Fibroblast of lung (primary cell): ENCODE data around the gene AFAP1L2. TPM values are rescaled to one million over a fixed set of nuclear protein-coding genes. Genes with fewer than 3 reads are reported as not detected.

Source experiments
- DNase-seq, 2 donors: peaks; one replicate each; pipeline versions ENCODE4 v3.0.0 to v3.0.0-alpha.2; 2010; ENCODE audit warnings: low read depth in 2 of 2
- H2AFZ ChIP-seq: 2 replicates; pipeline ENCODE4 v1.5.1; 2012; ENCODE audit warnings: low read length, control low read depth, inconsistent platforms
- H3K27ac ChIP-seq: 2 replicates; pipeline ENCODE4 v1.5.1; 2011; ENCODE audit warnings: low read length, control low read depth; ENCODE audit not compliant: insufficient read depth
- H3K27me3 ChIP-seq: 2 replicates; pipeline ENCODE4 v1.5.1; 2011; ENCODE audit warnings: mild to moderate bottlenecking, low read length; ENCODE audit not compliant: control insufficient read depth, insufficient read depth
- H3K36me3 ChIP-seq: 2 replicates; pipeline ENCODE4 v1.5.1; 2011; ENCODE audit warnings: low read length; ENCODE audit not compliant: control insufficient read depth, insufficient read depth
- H3K4me1 ChIP-seq: 2 replicates; pipeline ENCODE4 v1.5.1; 2011; ENCODE audit warnings: low read length; ENCODE audit not compliant: control insufficient read depth, insufficient read depth; ENCODE audit errors: extremely low read depth
- H3K4me2 ChIP-seq: 2 replicates; pipeline ENCODE4 v1.5.1; 2011; ENCODE audit warnings: low read length, control low read depth; ENCODE audit not compliant: insufficient read depth; ENCODE audit errors: extremely low read depth
- H3K4me3 ChIP-seq, 4 experiments: fragments of 200-600 bp in 1 of 4; sonication (generic) in 1 of 4; replicated peaks in 1 of 4; 2 replicates each; pipeline ENCODE4 v1.5.1; 2011 to 2016; ENCODE audit warnings: low read length in 4 of 4, low read depth in 3 of 4, mild to moderate bottlenecking in 3 of 4, control low read depth in 2 of 4, inconsistent platforms in 1 of 4, mixed read lengths in 1 of 4; ENCODE audit not compliant: insufficient read depth in 1 of 4; ENCODE audit errors: control extremely low read depth in 1 of 4
- H3K79me2 ChIP-seq: 2 replicates; pipeline ENCODE4 v1.5.1; 2012; ENCODE audit warnings: mild to moderate bottlenecking, low read length, inconsistent platforms; ENCODE audit not compliant: control insufficient read depth, insufficient read depth
- H3K9ac ChIP-seq: 2 replicates; pipeline ENCODE4 v1.5.1; 2011; ENCODE audit warnings: mild to moderate bottlenecking, low read length, control low read depth; ENCODE audit not compliant: insufficient read depth
- H3K9me3 ChIP-seq: 2 replicates; pipeline ENCODE4 v1.5.1; 2012; ENCODE audit warnings: low read depth, low read length; ENCODE audit not compliant: control insufficient read depth, insufficient read depth
- H4K20me1 ChIP-seq: 2 replicates; pipeline ENCODE4 v1.5.1; 2011; ENCODE audit warnings: low read length; ENCODE audit not compliant: control insufficient read depth, insufficient read depth; ENCODE audit errors: extremely low read depth
- CTCF ChIP-seq, 2 donors: IDR thresholded peaks in 1 of 2; conservative IDR thresholded peaks in 1 of 2; 1 replicate in 1 of 2; 2 replicates in 1 of 2; pipeline ENCODE4 v1.5.1; 2011 to 2012; ENCODE audit warnings: low read length in 2 of 2, control low read depth in 1 of 2, inconsistent platforms in 1 of 2, low read depth in 1 of 2, mild to moderate bottlenecking in 1 of 2
- EZH2 ChIP-seq: IDR thresholded peaks from 2 replicates; pipeline ENCODE4 v1.5.1; 2012; ENCODE audit warnings: low read length, control low read depth, mild to moderate bottlenecking; ENCODE audit errors: missing control alignments
- polyA plus RNA-seq, 2 donors: library from polyadenylated mRNA; depleted of rRNA in 1 of 2; stranded (reverse) in 1 of 2; unstranded in 1 of 2; fragments of >200 nt; gene quantifications; 2 replicates each; pipeline ENCODE4 v1.2.1, GENCODE V29; 2011 to 2012; ENCODE audit warnings: missing spikeins in 1 of 2
- total RNA-seq: library from RNA; depleted of rRNA; stranded (reverse); fragments of >200 nt; gene quantifications from 2 replicates; pipeline ENCODE4 v1.2.1, GENCODE V29; 2014

AFAP1L2 gene
- total and polyA plus RNA-seq, 2 donors (not counting 1 experiment from before 2014, with no cell fraction given) = 0.17 to 9.6 TPM

GRCh38 chr10:114393886-114394285 lies 10.4 kb downstream of the AFAP1L2 start:
- Histone ChIP-seq H3K9me3 (no peaks in the 10 kb centered on the region), H3K4me1 (peaks cover 12% of the 10 kb centered on the region), H3K27me3 (no peaks in the 10 kb centered on the region), H3K79me2 (no peaks in the 10 kb centered on the region), H3K27ac (no peak overlapping the region), H3K9ac (no peak overlapping the region), H4K20me1 (no peaks in the 10 kb centered on the region), H3K4me2 (no peak overlapping the region), H3K4me3 (no peak overlapping the region), H3K36me3 (no peaks in the 10 kb centered on the region), H2AFZ (no peak overlapping the region)
- no peak for DNase-seq
- TF ChIP-seq EZH2 (no peak), CTCF (conservative IDR thresholded peaks at IDR 0.05 in 1 of 2, IDR thresholded peaks at IDR 0.05 in 1 of 2; ENCODE audit: low read depth in 1 of 2, low read length in 2 of 2) (no peak)

DNA sequence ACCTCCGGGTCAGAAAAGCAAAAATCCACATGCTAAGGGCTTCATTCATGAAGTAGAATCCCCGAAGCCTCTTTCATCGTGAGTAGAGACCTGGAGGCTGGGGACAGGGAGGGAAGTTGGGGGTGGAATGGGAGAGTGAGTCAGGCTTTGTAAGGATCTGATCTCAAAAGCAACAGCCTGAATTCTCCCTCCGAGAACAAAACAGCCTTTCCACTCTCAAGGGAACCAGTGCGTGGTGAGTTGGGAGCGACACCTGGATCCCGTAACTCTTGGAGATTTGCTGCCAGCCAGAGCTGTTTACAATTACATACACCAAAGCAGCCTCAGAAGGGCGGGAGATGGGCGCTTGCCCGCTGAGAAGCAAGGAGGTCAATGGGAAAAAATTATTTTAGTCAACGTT lies 10.8 kb downstream of the AFAP1L2 start:
- H3K36me3 ChIP-seq = no peaks in the 10 kb centered on the region
- no peaks in the 10 kb centered on the region for H3K79me2 ChIP-seq
- no peak for TF ChIP-seq CTCF (conservative IDR thresholded peaks at IDR 0.05 in 1 of 2, IDR thresholded peaks at IDR 0.05 in 1 of 2; ENCODE audit: low read depth in 1 of 2, low read length in 2 of 2)
- TF ChIP-seq EZH2 = no peak
- no peak overlapping the region for H3K4me3 ChIP-seq
- H3K4me1 ChIP-seq = peaks cover 11% of the 10 kb centered on the region
- H3K4me2 ChIP-seq = no peak overlapping the region
- H3K27me3 ChIP-seq = no peaks in the 10 kb centered on the region
- no peak overlapping the region for H3K27ac ChIP-seq
- DNase-seq = peak; percentile 65 to 69
- H3K9me3 ChIP-seq = no peaks in the 10 kb centered on the region
- H4K20me1 ChIP-seq = no peaks in the 10 kb centered on the region
- H3K9ac ChIP-seq = no peak overlapping the region
- no peak overlapping the region for H2AFZ ChIP-seq

DNA sequence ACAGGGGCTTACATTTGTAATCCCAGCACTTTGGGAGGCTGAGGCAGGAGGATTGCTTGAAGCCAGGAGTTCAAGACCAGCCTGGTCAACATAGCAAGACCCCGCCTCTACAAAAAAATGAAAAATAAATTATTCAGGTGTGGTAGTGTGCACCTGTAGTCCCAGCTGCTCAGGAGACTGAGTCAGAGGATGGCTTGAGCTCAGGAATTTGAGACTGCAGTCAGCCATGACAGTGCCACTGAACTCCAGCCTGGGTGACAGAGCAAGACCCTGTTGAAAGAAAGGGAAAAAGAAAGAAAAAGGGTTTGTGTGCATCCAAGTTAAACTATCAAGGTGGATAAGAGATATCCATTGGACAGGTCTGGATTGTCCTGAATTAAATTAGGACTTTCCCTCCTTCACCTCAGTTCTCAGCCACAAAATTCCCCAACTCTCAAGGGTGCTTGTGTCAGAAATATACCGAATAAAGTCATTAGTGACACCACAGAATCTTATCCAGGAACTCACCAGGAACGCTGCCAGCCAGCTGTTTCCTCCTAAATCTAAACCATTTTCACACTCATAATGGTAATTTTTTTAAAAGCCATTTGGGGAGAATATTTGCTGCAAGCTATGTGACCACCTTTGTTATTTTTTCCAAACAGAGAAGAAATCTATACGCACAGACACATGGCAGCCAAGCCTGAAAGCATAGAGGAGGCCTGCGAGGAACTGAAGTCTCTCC lies 12.0 kb downstream of the AFAP1L2 start:
- no peak overlapping the region for H3K4me3 ChIP-seq
- DNase-seq = peak in 1 of 2 donors; percentile 54
- no peak overlapping the region for H2AFZ ChIP-seq
- H3K9me3 ChIP-seq = no peaks in the 10 kb centered on the region
- no peaks in the 10 kb centered on the region for H4K20me1 ChIP-seq
- no peaks in the 10 kb centered on the region for H3K36me3 ChIP-seq
- no peaks in the 10 kb centered on the region for H3K79me2 ChIP-seq
- no peak overlapping the region for H3K9ac ChIP-seq
- no peaks in the 10 kb centered on the region for H3K27me3 ChIP-seq
- H3K4me1 ChIP-seq = peaks cover 11% of the 10 kb centered on the region
- TF ChIP-seq EZH2 = no peak
- no peak for TF ChIP-seq CTCF (conservative IDR thresholded peaks at IDR 0.05 in 1 of 2, IDR thresholded peaks at IDR 0.05 in 1 of 2; ENCODE audit: low read depth in 1 of 2, low read length in 2 of 2)
- H3K27ac ChIP-seq = no peak overlapping the region
- no peak overlapping the region for H3K4me2 ChIP-seq
